ENCODE measurements around the gene STIMATE. TPM values are rescaled to one million over a fixed set of nuclear protein-coding genes. Genes with fewer than 3 reads are reported as not detected.

STIMATE gene
- polyA plus RNA-seq, 1 donor from 2014 or later, result 14.6 TPM

GRCh38 chr3:52849656-52850055 is 47.7 kb downstream of the STIMATE start:
- Histone ChIP-seq H3K27ac (ENCODE audit: low read length) (no peak overlapping the region), H3K4me2 (ENCODE audit: low read length) (no peak overlapping the region)

GRCh38 chr3:52848617-52849016 is 48.7 kb downstream of the STIMATE start:
- H3K9me2 ChIP-seq (ENCODE audit: insufficient read depth, low read length), result no peaks in the 10 kb centered on the region

More at GRCh38 chr3:52849656-52850055, 47.7 kb downstream of the STIMATE start:
- Histone ChIP-seq H3K9me3 (ENCODE audit: low read length) (no peaks in the 10 kb centered on the region), H3K36me3 (ENCODE audit: insufficient read depth, low read length) (no peaks in the 10 kb centered on the region), H3K9me2 (ENCODE audit: insufficient read depth, low read length) (no peaks in the 10 kb centered on the region), H3K27me3 (ENCODE audit: insufficient read depth, low read depth, low read length) (no peaks in the 10 kb centered on the region), H3K4me3 (ENCODE audit: low read length) (no peak overlapping the region), H3F3A (ENCODE audit: insufficient read depth, low read length, poor library complexity, severe bottlenecking) (no peaks in the 10 kb centered on the region), H3K9ac (ENCODE audit: low read length) (no peak overlapping the region), H2AFZ (ENCODE audit: low read depth, low read length) (no peak overlapping the region), H4K20me1 (ENCODE audit: insufficient read depth) (no peaks in the 10 kb centered on the region), H3K79me2 (replicated peaks; ENCODE audit: insufficient read depth, low read length) (no peaks in the 10 kb centered on the region)
- TF ChIP-seq TAF1 (IDR thresholded peaks at IDR 0.05; ENCODE audit: low read depth), result no peak
- no peak for TF ChIP-seq EP300 (conservative IDR thresholded peaks at IDR 0.05; ENCODE audit: poor library complexity, severe bottlenecking)
- TF ChIP-seq REST (IDR thresholded peaks at IDR 0.05; ENCODE audit: borderline replicate concordance), result no peak
- TF ChIP-seq RAD21 (conservative IDR thresholded peaks at IDR 0.05), result no peak

More at GRCh38 chr3:52848617-52849016, 48.7 kb downstream of the STIMATE start:
- Histone ChIP-seq H3K79me2 (replicated peaks; ENCODE audit: insufficient read depth, low read length) (no peaks in the 10 kb centered on the region), H3K27ac (ENCODE audit: low read length) (no peak overlapping the region), H3K27me3 (ENCODE audit: insufficient read depth, low read depth, low read length) (no peaks in the 10 kb centered on the region), H3K4me3 (ENCODE audit: low read length) (no peak overlapping the region), H3F3A (ENCODE audit: insufficient read depth, low read length, poor library complexity, severe bottlenecking) (no peaks in the 10 kb centered on the region), H4K20me1 (ENCODE audit: insufficient read depth) (no peaks in the 10 kb centered on the region), H3K36me3 (ENCODE audit: insufficient read depth, low read length) (no peaks in the 10 kb centered on the region), H2AFZ (ENCODE audit: low read depth, low read length) (no peak overlapping the region), H3K4me2 (ENCODE audit: low read length) (no peak overlapping the region), H3K9me3 (ENCODE audit: low read length) (no peaks in the 10 kb centered on the region), H3K9ac (ENCODE audit: low read length) (no peak overlapping the region)
- TF ChIP-seq MXI1 (conservative IDR thresholded peaks at IDR 0.05; ENCODE audit: poor library complexity, severe bottlenecking) (no peak), TAF1 (IDR thresholded peaks at IDR 0.05; ENCODE audit: low read depth) (no peak), EZH2 (IDR thresholded peaks at IDR 0.05; ENCODE audit: borderline replicate concordance, insufficient read depth, low read length, poor library complexity, severe bottlenecking) (no peak), CTCF (IDR thresholded peaks at IDR 0.05; ENCODE audit: poor library complexity, severe bottlenecking) (no peak), SMC3 (conservative IDR thresholded peaks at IDR 0.05; ENCODE audit: poor library complexity) (no peak), POLR2AphosphoS5 (IDR thresholded peaks at IDR 0.05) (no peak), REST (IDR thresholded peaks at IDR 0.05; ENCODE audit: borderline replicate concordance) (no peak), EP300 (conservative IDR thresholded peaks at IDR 0.05; ENCODE audit: poor library complexity, severe bottlenecking) (no peak), RAD21 (conservative IDR thresholded peaks at IDR 0.05) (no peak)

Measured in neural cell (in vitro differentiated cells).